ENCODE data around the gene TBCD. TPM values are rescaled to one million over a fixed set of nuclear protein-coding genes. Genes with fewer than 3 reads are reported as not detected.

Gene TBCD
- total RNA-seq, 1 donor from 2014 or later: 59.8 TPM

DNA sequence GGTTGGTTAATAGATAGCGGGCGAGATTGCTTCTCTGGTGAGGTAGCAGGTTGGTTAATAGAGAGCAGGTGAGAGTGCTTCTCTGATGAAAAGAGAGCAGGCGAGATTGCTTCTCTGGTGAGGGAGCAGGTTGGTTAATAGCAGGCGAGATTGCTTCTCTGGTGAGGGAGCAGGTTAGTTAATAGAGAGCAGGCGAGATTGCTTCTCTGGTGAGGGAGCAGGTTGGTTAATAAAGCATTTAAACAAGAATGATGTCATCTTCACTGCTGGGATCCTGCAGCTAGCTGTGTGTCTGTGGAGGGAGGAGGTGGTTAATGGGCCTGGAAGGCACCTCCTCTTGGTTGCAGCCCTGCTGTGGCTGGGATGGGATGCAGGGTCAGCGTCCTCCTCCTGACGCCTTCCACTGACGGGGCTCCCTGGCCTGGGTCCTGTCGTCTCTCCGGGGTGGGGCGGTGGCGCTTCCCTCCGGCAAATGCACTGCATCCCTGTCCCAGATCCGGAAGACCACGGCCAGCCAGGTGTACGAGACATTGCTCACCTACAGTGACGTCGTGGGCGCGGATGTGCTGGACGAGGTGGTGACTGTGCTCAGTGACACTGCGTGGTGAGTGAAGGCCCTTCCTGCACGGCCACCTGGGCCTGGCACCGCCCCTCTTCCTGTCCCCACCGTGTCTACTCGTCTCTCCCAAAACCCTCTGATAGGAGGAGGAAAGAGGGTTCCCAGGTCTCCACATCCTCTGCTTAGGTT is 187.2 kb downstream of the TBCD start:
- DNase-seq (ENCODE audit: low spot score): peak; percentile 80
- Mint-ChIP-seq H3K27me3 (ENCODE audit: low read depth) (no peaks in the 10 kb centered on the region), H3K27ac (ENCODE audit: unreplicated experiment) (no peak overlapping the region), H3K4me1 (ENCODE audit: low read depth) (no peaks in the 10 kb centered on the region), H3K36me3 (ENCODE audit: low read depth) (peaks cover 22% of the 10 kb centered on the region), H3K4me3 (ENCODE audit: unreplicated experiment) (no peak overlapping the region), H3K9me3 (ENCODE audit: low read depth) (peaks cover 2% of the 10 kb centered on the region)
- no peak for TF ChIP-seq CTCF (IDR thresholded peaks at IDR 0.05)

- no peak for TF ChIP-seq CTCF (IDR thresholded peaks at IDR 0.05)
- Mint-ChIP-seq H3K4me1 (ENCODE audit: low read depth) (no peaks in the 10 kb centered on the region), H3K4me3 (ENCODE audit: unreplicated experiment) (no peak overlapping the region), H3K27me3 (ENCODE audit: low read depth) (no peaks in the 10 kb centered on the region), H3K9me3 (ENCODE audit: low read depth) (peaks cover 9% of the 10 kb centered on the region), H3K36me3 (ENCODE audit: low read depth) (peaks cover 28% of the 10 kb centered on the region), H3K27ac (ENCODE audit: unreplicated experiment) (no peak overlapping the region)
- peak; percentile 66 for DNase-seq (ENCODE audit: low spot score)
Observed at GRCh38 chr17:82939621-82940135, 187.8 kb downstream of the TBCD start.

GRCh38 chr17:82940226-82941020 is 188.6 kb downstream of the TBCD start:
- DNase-seq (ENCODE audit: low spot score): peak; percentile 88
- Mint-ChIP-seq H3K36me3 (ENCODE audit: low read depth) (peaks cover 36% of the 10 kb centered on the region), H3K27me3 (ENCODE audit: low read depth) (no peaks in the 10 kb centered on the region), H3K9me3 (ENCODE audit: low read depth) (peaks cover 16% of the 10 kb centered on the region), H3K4me1 (ENCODE audit: low read depth) (no peaks in the 10 kb centered on the region), H3K4me3 (ENCODE audit: unreplicated experiment) (no peak overlapping the region), H3K27ac (ENCODE audit: unreplicated experiment) (no peak overlapping the region)
- TF ChIP-seq CTCF (IDR thresholded peaks at IDR 0.05): no peak

GRCh38 chr17:82941021-82942001 is 189.4 kb downstream of the TBCD start:
- Mint-ChIP-seq H3K9me3 (ENCODE audit: low read depth) (peaks cover 25% of the 10 kb centered on the region), H3K4me1 (ENCODE audit: low read depth) (no peaks in the 10 kb centered on the region), H3K4me3 (ENCODE audit: unreplicated experiment) (no peak overlapping the region), H3K36me3 (ENCODE audit: low read depth) (peaks cover 42% of the 10 kb centered on the region), H3K27me3 (ENCODE audit: low read depth) (no peaks in the 10 kb centered on the region), H3K27ac (ENCODE audit: unreplicated experiment) (no peak overlapping the region)
- no peak for TF ChIP-seq CTCF (IDR thresholded peaks at IDR 0.05)
- peak; percentile 53 for DNase-seq (ENCODE audit: low spot score)
